KMS-11 (cell line): Measurements from ENCODE around the gene TBC1D25.

Experiments
- H2AFZ ChIP-seq: fragments of 200-600 bp; sonication (generic); 2 replicates; pipeline ENCODE4 v1.6.1; 2016; ENCODE audit warnings: antibody characterized with exemption, mixed run types, low read depth
- H3K27ac ChIP-seq: fragments of 200-600 bp; sonication (generic); 2 replicates; pipeline ENCODE4 v1.6.1; 2016; ENCODE audit warnings: mild to moderate bottlenecking, mixed run types
- H3K27me3 ChIP-seq: fragments of 200-600 bp; sonication (generic); 2 replicates; pipeline ENCODE4 v1.6.1; 2017; ENCODE audit warnings: mild to moderate bottlenecking, low read depth, mixed run types, moderate library complexity; ENCODE audit not compliant: insufficient read depth
- H3K36me3 ChIP-seq: fragments of 200-600 bp; sonication (generic); 2 replicates; pipeline ENCODE4 v1.6.1; 2017; ENCODE audit warnings: mild to moderate bottlenecking, mixed run types; ENCODE audit not compliant: insufficient read depth
- H3K4me1 ChIP-seq: fragments of 200-600 bp; sonication (generic); 2 replicates; pipeline ENCODE4 v1.6.1; 2016; ENCODE audit warnings: mild to moderate bottlenecking, low read depth, mixed run types; ENCODE audit not compliant: poor library complexity, severe bottlenecking
- H3K4me2 ChIP-seq: fragments of 200-600 bp; sonication (generic); 2 replicates; pipeline ENCODE4 v1.7.0; 2016; ENCODE audit warnings: mild to moderate bottlenecking, mixed run types
- H3K4me3 ChIP-seq: fragments of 200-600 bp; sonication (generic); IDR thresholded peaks from 2 replicates; pipeline ENCODE4 v1.6.1; 2017; ENCODE audit warnings: low read depth, low read length, mixed read lengths; ENCODE audit not compliant: insufficient read depth
- H3K79me2 ChIP-seq: fragments of 200-600 bp; sonication (generic); 2 replicates; pipeline ENCODE4 v1.6.1; 2016; ENCODE audit warnings: low read depth, mixed run types; ENCODE audit not compliant: insufficient read depth
- H3K9ac ChIP-seq: fragments of 200-600 bp; sonication (generic); 2 replicates; pipeline ENCODE4 v1.6.1; 2016; ENCODE audit warnings: mild to moderate bottlenecking, mixed run types
- H4K20me1 ChIP-seq: fragments of 200-600 bp; sonication (generic); 2 replicates; pipeline ENCODE4 v1.6.1; 2016; ENCODE audit warnings: mild to moderate bottlenecking, mixed run types; ENCODE audit not compliant: insufficient read depth
- CTCF ChIP-seq: fragments of 200-600 bp; sonication (generic); conservative IDR thresholded peaks from 2 replicates; pipeline ENCODE4 v1.6.1; 2017; ENCODE audit warnings: low read depth, mild to moderate bottlenecking, antibody characterized with exemption, low read length, moderate library complexity, mixed read lengths

Gene TBC1D25

GRCh38 chrX:48508400-48509244, 30.9 kb upstream of the TBC1D25 start, which contains the start of gene PORCN:
TSS of gene PORCN (plus strand) at chrX:48508992. CDS start at chrX:48509821, 829 bp downstream.
- Histone ChIP-seq H3K4me2 (peak within 1 kb of the TSS; percentile 48), H3K27me3 (no peaks in the 10 kb centered on the region), H3K9ac (peak within 1 kb of the TSS; percentile 37; the same call in 1 of the 2 replicates), H4K20me1 (no peaks in the 10 kb centered on the region), H3K36me3 (no peaks in the 10 kb centered on the region), H3K27ac (no peak within 1 kb of the TSS), H3K4me1 (peaks cover 3% of the 10 kb centered on the region), H3K79me2 (no peaks in the 10 kb centered on the region), H2AFZ (peak within 1 kb of the TSS; percentile 78), H3K4me3 (peak within 1 kb of the TSS; percentile 38)
- TF ChIP-seq CTCF = no peak

- peak overlapping the region; percentile 48; the same call in 1 of the 2 replicates for H3K4me2 ChIP-seq
- H3K9ac ChIP-seq = peak overlapping the region; percentile 37; the same call in 1 of the 2 replicates
- H3K36me3 ChIP-seq = no peaks in the 10 kb centered on the region
- no peak for TF ChIP-seq CTCF
- no peaks in the 10 kb centered on the region for H4K20me1 ChIP-seq
- H3K27ac ChIP-seq = no peak overlapping the region
- H3K27me3 ChIP-seq = no peaks in the 10 kb centered on the region
- H3K79me2 ChIP-seq = no peaks in the 10 kb centered on the region
- H2AFZ ChIP-seq = peak overlapping the region; percentile 78; the same call in 1 of the 2 replicates
- peaks cover 3% of the 10 kb centered on the region for H3K4me1 ChIP-seq
- peak overlapping the region; percentile 38 for H3K4me3 ChIP-seq
Observed at GRCh38 chrX:48509245-48509590, 30.3 kb upstream of the TBC1D25 start.

GRCh38 chrX:48509619-48510018, 29.9 kb upstream of the TBC1D25 start:
- Histone ChIP-seq H3K4me1 (peaks cover 3% of the 10 kb centered on the region), H3K4me3 (peak overlapping the region; percentile 38), H2AFZ (peak overlapping the region; percentile 78; the same call in 1 of the 2 replicates), H3K9ac (no peak overlapping the region), H3K27me3 (no peaks in the 10 kb centered on the region), H3K4me2 (peak overlapping the region; percentile 48; the same call in 1 of the 2 replicates), H3K36me3 (no peaks in the 10 kb centered on the region), H3K27ac (no peak overlapping the region), H3K79me2 (no peaks in the 10 kb centered on the region), H4K20me1 (no peaks in the 10 kb centered on the region)
- no peak for TF ChIP-seq CTCF

GRCh38 chrX:48511560-48511959, 28.0 kb upstream of the TBC1D25 start:
- no peak overlapping the region for H3K27ac ChIP-seq
- 0 out of 2 replicates have a peak, but pooled peaks have one; percentile 27 for TF ChIP-seq CTCF
- H3K4me1 ChIP-seq = peaks cover 3% of the 10 kb centered on the region

More at GRCh38 chrX:48511560-48511959, 28.0 kb upstream of the TBC1D25 start:
- no peaks in the 10 kb centered on the region for H3K36me3 ChIP-seq
- no peaks in the 10 kb centered on the region for H3K79me2 ChIP-seq
- no peak overlapping the region for H3K4me2 ChIP-seq
- no peak overlapping the region for H2AFZ ChIP-seq
- no peaks in the 10 kb centered on the region for H3K27me3 ChIP-seq
- no peaks in the 10 kb centered on the region for H4K20me1 ChIP-seq
- H3K4me3 ChIP-seq = no peak overlapping the region
- H3K9ac ChIP-seq = no peak overlapping the region
